GM12878 (cell line): ENCODE measurements around the gene JADE1. TPM values are rescaled to one million over a fixed set of nuclear protein-coding genes. Genes with fewer than 3 reads are reported as not detected.
A peak's percentile ranks its signal among the peaks of the same experiment; 100 is the strongest.

Experiments used
- ATAC-seq: fragments of 200-7000 bp; cut with Tn5 transposase; 3 replicates; pipeline ENCODE4 v1.9.1; 2020; ENCODE audit warnings: mild to moderate bottlenecking, moderate library complexity
- BruUV-seq: library from RNA; stranded (reverse); fragments of 400-500 nt; replicated peaks from 2 replicates; lab custom pipeline; 2021; lab: Mats Ljungman, UMichigan
- CTCF ChIA-PET: fragments of 300-600 bp; sonication (Branson Sonifier 250); formaldehyde crosslinking; extraction: SDS; loops from one replicate; lab custom pipeline; 2021; ENCODE audit warnings: inconsistent platforms; lab: Yijun Ruan, JAX
- POLR2A ChIA-PET: fragments of 350-600 bp; formaldehyde crosslinking; extraction: SDS; loops from one replicate; lab custom pipeline; 2021; ENCODE audit warnings: inconsistent platforms; lab: Charles Lee
- RAD21 ChIA-PET: fragments of 300-600 bp; sonication (Branson Sonifier 250); formaldehyde crosslinking; loops from one replicate; lab custom pipeline; 2023; ENCODE audit warnings: antibody characterized with exemption; ENCODE audit not compliant: unreplicated experiment; lab: Charles Lee
- SMC1A ChIA-PET: fragments of 300-600 bp; sonication (Branson Sonifier 250); formaldehyde crosslinking; loops from one replicate; lab custom pipeline; 2023; ENCODE audit not compliant: unreplicated experiment, uncharacterized antibody; lab: Charles Lee
- DNase-seq: peaks from one replicate; pipeline ENCODE4 v3.0.0-alpha.2; 2011; ENCODE audit warnings: low read depth, low spot score
- FAIRE-seq: peaks from 3 replicates; lab custom pipeline; 2011; peaks lifted over from hg19 to GRCh38; lab: Jason Lieb, UNC
- H2AFZ ChIP-seq: 2 replicates; pipeline ENCODE4 v1.6.0; 2011; ENCODE audit warnings: low read depth, low read length, control low read depth; ENCODE audit not compliant: control insufficient read depth
- H3K27ac ChIP-seq: 2 replicates; pipeline ENCODE4 v1.5.1; 2011; ENCODE audit warnings: control low read depth; ENCODE audit not compliant: control insufficient read depth, insufficient read depth
- H3K27me3 ChIP-seq, 2 experiments: replicated peaks in 1 of 2; 2 replicates each; pipeline versions ENCODE4 v1.6.0 to v1.6.1; 2011; ENCODE audit warnings: low read length in 1 of 2; ENCODE audit not compliant: control insufficient read depth in 2 of 2, insufficient read depth in 2 of 2
- H3K36me3 ChIP-seq, 2 experiments: 2 replicates each; pipeline ENCODE4 v1.5.1; 2011; ENCODE audit warnings: low read length in 1 of 2; ENCODE audit not compliant: control insufficient read depth in 2 of 2, insufficient read depth in 2 of 2
- H3K4me1 ChIP-seq: 2 replicates; pipeline ENCODE4 v1.6.1; 2011; ENCODE audit warnings: mild to moderate bottlenecking, low read length, moderate library complexity, mixed read lengths; ENCODE audit not compliant: control insufficient read depth, insufficient read depth
- H3K4me2 ChIP-seq: 2 replicates; pipeline ENCODE4 v1.6.0; 2011; ENCODE audit warnings: control low read depth; ENCODE audit not compliant: control insufficient read depth, insufficient read depth
- H3K4me3 ChIP-seq: fragments of 200-600 bp; sonication (generic); 2 replicates; pipeline ENCODE4 v1.5.1; 2016
- H3K79me2 ChIP-seq: 2 replicates; pipeline ENCODE4 v1.6.0; 2011; ENCODE audit warnings: low read length; ENCODE audit not compliant: control insufficient read depth, insufficient read depth
- H3K9ac ChIP-seq: 2 replicates; pipeline ENCODE4 v1.8.0; 2011; ENCODE audit warnings: low read length, control low read depth, mixed read lengths; ENCODE audit not compliant: control insufficient read depth, insufficient read depth
- H3K9me3 ChIP-seq: replicated peaks from 3 replicates; pipeline ENCODE4 v1.5.1; 2011; ENCODE audit warnings: mild to moderate bottlenecking, low read length; ENCODE audit not compliant: control insufficient read depth, insufficient read depth
- H4K20me1 ChIP-seq: 2 replicates; pipeline ENCODE4 v1.6.0; 2011; ENCODE audit not compliant: control insufficient read depth, insufficient read depth
- ATF2 ChIP-seq: IDR thresholded peaks from 2 replicates; pipeline ENCODE4 v1.6.1; 2012; ENCODE audit warnings: low read length, inconsistent platforms
- BMI1 ChIP-seq: fragments of 450-650 bp; IDR thresholded peaks from 2 replicates; pipeline ENCODE4 v1.6.1; 2016; ENCODE audit warnings: mild to moderate bottlenecking, moderate library complexity, borderline replicate concordance
- IKZF2 ChIP-seq, 2 experiments: fragments of 450-650 bp; IDR thresholded peaks; 2 replicates each; pipeline ENCODE4 v1.6.1; 2017; ENCODE audit warnings: mild to moderate bottlenecking in 2 of 2, moderate library complexity in 2 of 2
- NBN ChIP-seq: fragments of 450-650 bp; IDR thresholded peaks from 2 replicates; pipeline ENCODE4 v1.6.1; 2016
- POU2F2 ChIP-seq: IDR thresholded peaks from 3 replicates; pipeline ENCODE4 v1.6.1; 2011; ENCODE audit warnings: low read depth, mild to moderate bottlenecking, low read length, borderline replicate concordance
- WGBS: methylation state at CpG from one replicate; pipeline ENCODE4 v1.1.6; 2016; ENCODE audit warnings: low lambda C conversion rate; ENCODE audit not compliant: insufficient replicate concordance, insufficient coverage; ENCODE audit errors: missing lambda C conversion rate; 5-methylcytosine and 5-hydroxymethylcytosine counted together
- in situ Hi-C: fragments of 300-500 bp; cut with MboI; formaldehyde crosslinking; loops from 9 replicates; pipeline ENCODE4 v1.14.3; 2018; ENCODE audit warnings: mixed read lengths
- intact Hi-C: fragments of 100-400 bp; cut with micrococcal nuclease; formaldehyde crosslinking; loops from one replicate; pipeline ENCODE4 v1.14.2; 2022; ENCODE audit not compliant: unreplicated experiment
- polyA plus RNA-seq, 11 experiments: library from polyadenylated mRNA; depleted of rRNA in 4 of 11; unstranded in 6 of 11; stranded (reverse) in 5 of 11; fragments of >200 nt; fragmentation: Nextera tagmentation in 4 of 11; fragmentation: Illumina TruSeq in 1 of 11; extraction: Ambion mirVana in 4 of 11; extraction: Trizol in 1 of 11; gene quantifications; 1 replicate in 1 of 11; 2 replicates in 10 of 11; pipeline versions ENCODE4 v1.2.1 to v1.2.3, GENCODE V29; 2011 to 2016; ENCODE audit warnings: inconsistent platforms in 2 of 11, missing spikeins in 2 of 11, low read depth in 1 of 11
- total RNA-seq, 4 experiments: library from RNA; depleted of rRNA in 3 of 4; stranded (reverse); fragments of >200 nt in 3 of 4; fragmentation: Illumina TruSeq in 1 of 4; extraction: Trizol in 1 of 4; gene quantifications; 2 replicates each; pipeline versions ENCODE4 v1.2.1 to v1.2.3, GENCODE V29; 2013 to 2021

JADE1 gene
- total and polyA plus RNA-seq, 10 of the 15 experiments (the other 5 are each of a cell fraction or from before 2014, with no cell fraction given), result 5.9 to 27.2 (median 15.8) TPM

- ATAC-seq (peak; percentile 6; the same call in 1 of the 3 replicates), FAIRE-seq (no peak), DNase-seq (no peak)
- no peaks in the 10 kb centered on the region for H3K9me3 ChIP-seq
- POLR2A ChIA-PET, result interaction anchor here (0.6 to 2.2 kb wide), 7 partner anchors 8 to 263 kb away, joined by 3 to 17 read pairs (median 4); partner anchors contain the start of gene SCLT1
- peak overlapping the region; percentile 42 for H2AFZ ChIP-seq
- H3K79me2 ChIP-seq, result peaks cover 82% of the 10 kb centered on the region
- peak overlapping the region; percentile 70 for H3K27ac ChIP-seq
- peak overlapping the region; percentile 68 for H3K4me2 ChIP-seq
- no peaks in the 10 kb centered on the region for H3K27me3 ChIP-seq
- peaks cover 38% of the 10 kb centered on the region for H3K4me1 ChIP-seq
- TF ChIP-seq NBN (no peak), ATF2 (0 out of 2 replicates have a peak, but pooled peaks have one; percentile 10), POU2F2 (0 out of 3 replicates have a peak, but pooled peaks have one; percentile 9), BMI1 (no peak), IKZF2 (IDR thresholded peaks at IDR 0.05) (peak; percentile 21 to 43; a peak in 2 of 4 replicates)
- intact Hi-C loops (no loop called here), in situ Hi-C loops (no loop called here)
- SMC1A ChIA-PET, result interaction anchor here (0.8 to 7.2 kb wide), 6 partner anchors 8 to 87 kb away, joined by 3 to 45 read pairs (median 10); no protein-coding TSS in a partner anchor
- CTCF ChIA-PET, result interaction anchor here (0.9 to 4.8 kb wide), 4 partner anchors 10 to 31 kb away, joined by 3 to 37 read pairs (median 4); no protein-coding TSS in a partner anchor
- BruUV-seq, result no TSS peak
- peak overlapping the region; percentile 49 for H3K9ac ChIP-seq
- peaks cover 8 to 32% of the 10 kb centered on the region in 2 experiments for H3K36me3 ChIP-seq
- 8% methylated on average over 5 of the region's 5 CpGs for WGBS
- no peaks in the 10 kb centered on the region for H4K20me1 ChIP-seq
- peak overlapping the region; percentile 37; the same call in 1 of the 2 replicates for H3K4me3 ChIP-seq
- RAD21 ChIA-PET, result interaction anchor here (0.6 to 6.3 kb wide), 7 partner anchors 12 to 377 kb away, joined by 3 to 111 read pairs (median 4); partner anchors contain the start of gene JADE1
Measured at GRCh38 chr4:128830906-128831503, 21.5 kb downstream of the JADE1 start.
